HCT116 (cell line): ENCODE data around the gene LMOD3. TPM values are rescaled to one million over a fixed set of nuclear protein-coding genes. Genes with fewer than 3 reads are reported as not detected.

Source experiments
- ATAC-seq: fragments of 200-7000 bp; cut with Tn5 transposase; 2 replicates; pipeline ENCODE4 v1.9.1; 2020; ENCODE audit warnings: mild to moderate bottlenecking, moderate library complexity
- BruUV-seq: library from RNA; stranded (reverse); fragments of 400-500 nt; replicated peaks from 2 replicates; lab custom pipeline; 2021; lab: Mats Ljungman, UMichigan
- CTCF ChIA-PET: fragments of 300-600 bp; sonication (Branson Sonifier 250); formaldehyde crosslinking; loops from one replicate; lab custom pipeline; 2021; ENCODE audit warnings: antibody characterized with exemption; lab: Charles Lee
- POLR2A ChIA-PET: fragments of 300-600, 350-600 bp; sonication (Branson Sonifier 250); formaldehyde crosslinking; loops from one replicate; lab custom pipeline; 2021; ENCODE audit warnings: antibody characterized with exemption; lab: Charles Lee
- RAD21 ChIA-PET, 2 experiments: fragments of 300-600 bp; sonication (Branson Sonifier 250); formaldehyde crosslinking; loops; one replicate each; lab custom pipeline; 2023; ENCODE audit warnings: low total read pairs in 2 of 2; ENCODE audit not compliant: uncharacterized antibody in 2 of 2, unreplicated experiment in 2 of 2, low non-redundant PET in 1 of 2; lab: Charles Lee
- DNase-seq: peaks from one replicate; pipeline ENCODE4 v3.0.0-alpha.2; 2010; ENCODE audit warnings: low read depth, low spot score
- H2AFZ ChIP-seq: fragments of 200-600 bp; shearing (Covaris generic), sonication (generic); 2 replicates; pipeline ENCODE4 v1.6.1; 2017; ENCODE audit warnings: low read depth, mixed run types, mixed read lengths, antibody characterized with exemption, low read length; ENCODE audit not compliant: poor library complexity, severe bottlenecking
- H3K27ac ChIP-seq: 2 replicates; pipeline ENCODE4 v1.5.1; 2012; ENCODE audit warnings: low read depth, low read length
- H3K27me3 ChIP-seq: fragments of 200-600 bp; sonication (generic); 2 replicates; pipeline ENCODE4 v1.6.1; 2016; ENCODE audit warnings: mixed run types, low read length, mixed read lengths; ENCODE audit not compliant: insufficient read depth
- H3K36me3 ChIP-seq, 2 experiments: fragments of 200-500 bp in 1 of 2; fragments of 200-600 bp in 1 of 2; sonication (Bioruptor generic) in 1 of 2; sonication (generic) in 1 of 2; 2 replicates each; pipeline versions ENCODE4 v1.5.1 to v1.6.1; 2014 to 2016; ENCODE audit warnings: low read length in 2 of 2, inconsistent platforms in 1 of 2, mixed read lengths in 1 of 2, mixed run types in 1 of 2; ENCODE audit not compliant: insufficient read depth in 2 of 2, control insufficient read depth in 1 of 2
- H3K4me1 ChIP-seq, 2 experiments: fragments of 200-600 bp in 1 of 2; sonication (generic) in 1 of 2; 2 replicates each; pipeline versions ENCODE4 v1.5.1 to v1.6.1; 2012 to 2017; ENCODE audit warnings: low read length in 2 of 2, inconsistent platforms in 1 of 2, mild to moderate bottlenecking in 1 of 2, mixed read lengths in 1 of 2, mixed run types in 1 of 2, moderate library complexity in 1 of 2; ENCODE audit not compliant: insufficient read depth in 2 of 2, control insufficient read depth in 1 of 2
- H3K4me2 ChIP-seq: fragments of 200-600 bp; sonication (generic); 2 replicates; pipeline ENCODE4 v1.6.1; 2017; ENCODE audit warnings: mixed run types, low read length, mixed read lengths
- H3K4me3 ChIP-seq, 2 experiments: fragments of 200-600 bp in 1 of 2; sonication (generic) in 1 of 2; replicated peaks in 1 of 2; 2 replicates each; pipeline ENCODE4 v1.5.1; 2011 to 2016; ENCODE audit warnings: low read length in 2 of 2, control low read depth in 1 of 2, low read depth in 1 of 2, mild to moderate bottlenecking in 1 of 2, mixed read lengths in 1 of 2, mixed run types in 1 of 2
- H3K79me2 ChIP-seq: fragments of 200-600 bp; sonication (generic); 2 replicates; pipeline ENCODE4 v1.6.1; 2017; ENCODE audit warnings: mild to moderate bottlenecking, mixed run types, low read length, moderate library complexity, mixed read lengths; ENCODE audit not compliant: insufficient read depth
- H3K9ac ChIP-seq: fragments of 200-600 bp; sonication (generic); 2 replicates; pipeline ENCODE4 v1.6.1; 2016; ENCODE audit warnings: low read length, mixed read lengths
- H3K9me2 ChIP-seq: fragments of 200-600 bp; sonication (generic), shearing (Covaris generic); 2 replicates; pipeline ENCODE4 v1.6.1; 2017; ENCODE audit warnings: mixed run types, mild to moderate bottlenecking, moderate library complexity; ENCODE audit not compliant: insufficient read depth
- H3K9me3 ChIP-seq, 2 experiments: fragments of 200-500 bp in 1 of 2; fragments of 200-600 bp in 1 of 2; sonication (Bioruptor generic) in 1 of 2; sonication (generic) in 1 of 2; 2 replicates each; pipeline ENCODE4 v1.6.1; 2014 to 2017; ENCODE audit warnings: low read length in 2 of 2, mixed read lengths in 2 of 2, inconsistent platforms in 1 of 2, low read depth in 1 of 2, mild to moderate bottlenecking in 1 of 2, mixed run types in 1 of 2, moderate library complexity in 1 of 2; ENCODE audit not compliant: control insufficient read depth in 1 of 2, insufficient read depth in 1 of 2
- H4K20me1 ChIP-seq: fragments of 200-600 bp; sonication (generic), shearing (Covaris generic); 2 replicates; pipeline ENCODE4 v1.6.1; 2017; ENCODE audit warnings: mixed run types, mild to moderate bottlenecking, moderate library complexity; ENCODE audit not compliant: insufficient read depth
- ATF3 ChIP-seq: IDR thresholded peaks from 2 replicates; pipeline ENCODE4 v1.6.1; 2012
- CBX3 ChIP-seq: IDR thresholded peaks from 2 replicates; pipeline ENCODE4 v1.6.1; 2012; ENCODE audit warnings: low read depth
- CEBPB ChIP-seq: IDR thresholded peaks from 2 replicates; pipeline ENCODE4 v1.6.1; 2012; ENCODE audit warnings: low read depth
- CTCF ChIP-seq, 3 experiments: fragments of 200-600 bp in 1 of 3; sonication (generic) in 1 of 3; IDR thresholded peaks in 2 of 3; conservative IDR thresholded peaks in 1 of 3; 2 replicates each; pipeline ENCODE4 v1.5.1; 2012 to 2017; ENCODE audit warnings: low read depth in 2 of 3, low read length in 2 of 3, antibody characterized with exemption in 1 of 3, borderline replicate concordance in 1 of 3, control low read depth in 1 of 3, mild to moderate bottlenecking in 1 of 3, mixed read lengths in 1 of 3, mixed run types in 1 of 3, moderate library complexity in 1 of 3; ENCODE audit not compliant: insufficient read depth in 1 of 3
- ELF1 ChIP-seq: IDR thresholded peaks from 2 replicates; pipeline ENCODE4 v1.6.1; 2012; ENCODE audit warnings: low read depth, borderline replicate concordance
- FOSL1 ChIP-seq: IDR thresholded peaks from 2 replicates; pipeline ENCODE4 v1.6.1; 2012; ENCODE audit warnings: low read depth
- JUND ChIP-seq: IDR thresholded peaks from 2 replicates; pipeline ENCODE4 v1.6.1; 2012
- POLR2A ChIP-seq: IDR thresholded peaks from 2 replicates; pipeline ENCODE4 v1.7.0; 2011; ENCODE audit warnings: borderline replicate concordance; ENCODE audit not compliant: insufficient read depth, insufficient read length; ENCODE audit errors: extremely low read depth
- POLR2AphosphoS5 ChIP-seq: IDR thresholded peaks from 2 replicates; pipeline ENCODE4 v1.6.1; 2011; ENCODE audit warnings: mild to moderate bottlenecking, low read depth, low read length, moderate library complexity
- RAD21 ChIP-seq: IDR thresholded peaks from 2 replicates; pipeline ENCODE4 v1.6.1; 2012; ENCODE audit warnings: low read depth, mild to moderate bottlenecking
- SP1 ChIP-seq: IDR thresholded peaks from 2 replicates; pipeline ENCODE4 v1.6.1; 2012; ENCODE audit warnings: low read depth
- YY1 ChIP-seq: IDR thresholded peaks from 2 replicates; pipeline ENCODE4 v1.6.1; 2011; ENCODE audit warnings: low read length, low read depth, moderate library complexity, mild to moderate bottlenecking; ENCODE audit not compliant: insufficient replicate concordance; ENCODE audit errors: extremely low read depth
- ZFX ChIP-seq: fragments of 450-650 bp; IDR thresholded peaks from 2 replicates; pipeline ENCODE4 v1.6.1; 2017
- intact Hi-C: fragments of 100-400 bp; cut with micrococcal nuclease; formaldehyde crosslinking; loops from 2 replicates; pipeline ENCODE4 v1.10.0; 2022
- total RNA-seq: library from RNA; stranded (reverse); gene quantifications from one replicate; pipeline ENCODE4 v1.2.1, GENCODE V29; 2021; ENCODE audit not compliant: unreplicated experiment

Gene LMOD3
- total RNA-seq, 1 experiment from 2014 or later: not detected

GRCh38 chr3:69113536-69113935, 8.9 kb downstream of the LMOD3 start:
- no TSS peak for BruUV-seq
- ChIA-PET POLR2A (no interaction called here), RAD21 (no interaction called here), CTCF (interaction anchor here (2.4 kb wide), 1 partner anchor 7 kb away, joined by 8 read pairs; no protein-coding TSS in a partner anchor)
- Histone ChIP-seq H3K27ac (no peak overlapping the region), H3K4me1 (peaks cover 0 to 18% of the 10 kb centered on the region in 2 experiments; a peak in 3 of 4 replicates), H3K9me3 (no peaks in the 10 kb centered on the region), H2AFZ (no peak overlapping the region), H3K4me2 (no peak overlapping the region), H4K20me1 (no peaks in the 10 kb centered on the region), H3K9me2 (no peaks in the 10 kb centered on the region), H3K27me3 (no peaks in the 10 kb centered on the region), H3K4me3 (no peak overlapping the region), H3K36me3 (no peaks in the 10 kb centered on the region), H3K9ac (no peak overlapping the region), H3K79me2 (no peaks in the 10 kb centered on the region)
- TF ChIP-seq POLR2A (no peak), ZFX (no peak), CTCF (IDR thresholded peaks at IDR 0.05 in 2 of 3, conservative IDR thresholded peaks at IDR 0.05 in 1 of 3; ENCODE audit: borderline replicate concordance in 1 of 3, insufficient read depth in 1 of 3, low read depth in 2 of 3, low read length in 2 of 3) (no peak), ATF3 (no peak), RAD21 (no peak), POLR2AphosphoS5 (no peak), SP1 (no peak), FOSL1 (no peak), CBX3 (no peak), ELF1 (no peak), CEBPB (no peak), YY1 (no peak), JUND (no peak)
- ATAC-seq (no peak), DNase-seq (no peak)
- intact Hi-C loops: no loop called here
